Measurements from ENCODE around the gene TARBP2.
A peak's percentile ranks its signal among the peaks of the same experiment; 100 is the strongest.
"Not testable (repeated sequence)": the region's sequence is repeated elsewhere in the genome, so short reads cannot be mapped to it uniquely, and the experiment has no call there.

TARBP2 gene

DNA sequence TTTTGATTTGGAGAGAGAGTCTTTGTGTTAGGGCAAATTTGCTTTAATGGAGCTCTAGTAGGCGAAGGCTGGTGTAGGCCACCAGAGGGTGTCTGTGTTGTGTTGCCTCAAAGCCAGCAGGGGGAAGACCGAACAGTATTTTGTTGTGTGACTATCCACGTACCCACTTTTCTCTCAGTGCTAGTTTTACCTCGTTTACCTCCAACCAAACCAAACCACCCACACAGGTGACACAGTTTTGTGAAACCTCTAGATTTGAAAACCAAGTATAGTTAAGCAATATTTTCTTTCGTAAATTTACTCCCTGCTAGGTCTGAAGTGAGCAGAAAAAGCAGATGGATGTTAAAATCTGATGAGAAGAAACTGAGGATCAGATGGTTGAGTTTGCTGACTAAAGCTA is 42.5 kb downstream of the TARBP2 start:
- peak; percentile 98 for ATAC-seq
- TF ChIP-seq ZFP30 (CRISPR knock-in tag; IDR thresholded peaks at IDR 0.05) (no peak), BACH2 (CRISPR knock-in tag; IDR thresholded peaks at IDR 0.05; ENCODE audit: borderline replicate concordance) (no peak), ZNF8 (CRISPR knock-in tag; IDR thresholded peaks at IDR 0.05) (no peak), PPARA (CRISPR knock-in tag; IDR thresholded peaks at IDR 0.05; ENCODE audit: borderline replicate concordance) (no peak), GLIS3 (CRISPR knock-in tag; IDR thresholded peaks at IDR 0.05) (no peak), SNAI2 (CRISPR knock-in tag; IDR thresholded peaks at IDR 0.05) (no peak), ISL1 (CRISPR knock-in tag; IDR thresholded peaks at IDR 0.05) (no peak), ZC3H10 (CRISPR knock-in tag; IDR thresholded peaks at IDR 0.05) (no peak), OSR1 (CRISPR knock-in tag; IDR thresholded peaks at IDR 0.05) (no peak), ESRRG (CRISPR knock-in tag; IDR thresholded peaks at IDR 0.05) (no peak), ZNF70 (CRISPR knock-in tag; IDR thresholded peaks at IDR 0.05) (no peak)
- TF ChIP-seq, protein P1, sequence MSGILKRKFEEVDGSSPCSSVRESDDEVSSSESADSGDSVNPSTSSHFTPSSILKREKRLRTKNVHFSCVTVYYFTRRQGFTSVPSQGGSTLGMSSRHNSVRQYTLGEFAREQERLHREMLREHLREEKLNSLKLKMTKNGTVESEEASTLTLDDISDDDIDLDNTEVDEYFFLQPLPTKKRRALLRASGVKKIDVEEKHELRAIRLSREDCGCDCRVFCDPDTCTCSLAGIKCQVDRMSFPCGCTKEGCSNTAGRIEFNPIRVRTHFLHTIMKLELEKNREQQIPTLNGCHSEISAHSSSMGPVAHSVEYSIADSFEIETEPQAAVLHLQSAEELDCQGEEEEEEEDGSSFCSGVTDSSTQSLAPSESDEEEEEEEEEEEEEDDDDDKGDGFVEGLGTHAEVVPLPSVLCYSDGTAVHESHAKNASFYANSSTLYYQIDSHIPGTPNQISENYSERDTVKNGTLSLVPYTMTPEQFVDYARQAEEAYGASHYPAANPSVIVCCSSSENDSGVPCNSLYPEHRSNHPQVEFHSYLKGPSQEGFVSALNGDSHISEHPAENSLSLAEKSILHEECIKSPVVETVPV (CRISPR knock-in tag; IDR thresholded peaks at IDR 0.05), result no peak

DNA sequence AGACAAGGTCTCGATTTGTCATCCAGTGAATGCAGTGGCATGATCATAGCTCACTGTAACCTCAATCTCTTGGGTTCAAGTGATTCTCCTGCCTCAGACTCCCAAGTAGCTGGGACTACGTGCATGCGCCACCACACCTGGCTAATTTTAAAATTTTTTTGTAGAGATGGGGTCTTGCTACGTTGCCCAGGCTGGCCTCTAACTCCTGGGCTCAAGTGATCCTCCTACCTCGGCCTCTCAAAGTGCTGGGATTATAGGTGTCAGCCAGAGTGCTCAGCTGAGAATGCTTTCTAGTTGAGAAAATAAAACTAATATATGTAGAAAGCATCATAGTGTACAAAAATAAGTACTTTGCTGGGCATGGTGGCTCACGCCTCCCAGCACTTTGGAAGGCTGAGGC is 47.3 kb downstream of the TARBP2 start:
- ATAC-seq, result not testable (repeated sequence)

DNA sequence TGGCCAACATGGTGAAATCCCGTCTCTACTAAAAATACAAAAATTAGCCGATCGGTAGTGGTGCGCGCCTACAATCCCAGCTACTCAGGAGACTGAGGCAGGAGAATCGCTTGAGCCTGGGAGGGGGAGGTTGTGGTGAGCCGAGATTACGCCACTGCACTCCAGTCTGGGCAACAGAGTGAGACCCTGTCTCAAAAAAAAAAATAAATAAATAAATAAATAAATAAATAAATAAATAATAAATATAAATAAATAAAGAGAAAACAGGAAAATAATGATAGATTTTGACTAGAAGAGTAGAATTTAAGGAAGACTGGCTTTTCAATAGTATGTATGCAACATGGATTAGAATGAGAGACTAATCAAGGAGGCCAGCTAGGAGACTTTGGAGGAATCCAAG is 49.0 kb downstream of the TARBP2 start:
- not testable (repeated sequence) for ATAC-seq

DNA sequence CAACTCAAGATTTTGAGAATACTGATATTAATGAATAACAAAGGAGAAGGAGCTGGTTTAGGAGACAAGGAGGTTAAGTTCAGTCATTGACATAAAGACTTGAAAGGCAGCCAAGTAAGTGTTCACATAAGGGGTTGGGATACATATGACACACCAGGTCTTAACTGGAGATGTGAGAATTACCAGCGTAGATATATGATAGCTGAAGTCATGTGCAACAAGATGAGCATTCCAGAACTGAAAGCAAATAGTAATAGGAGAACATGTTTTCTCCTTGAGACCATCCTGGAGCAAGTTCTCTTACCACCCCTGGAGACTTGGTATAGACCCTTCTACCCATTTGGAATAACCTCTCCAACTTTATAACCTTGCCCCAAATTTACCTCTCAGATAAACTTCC is 49.5 kb downstream of the TARBP2 start:
- TF ChIP-seq RARB (CRISPR knock-in tag; IDR thresholded peaks at IDR 0.05), result no peak

DNA sequence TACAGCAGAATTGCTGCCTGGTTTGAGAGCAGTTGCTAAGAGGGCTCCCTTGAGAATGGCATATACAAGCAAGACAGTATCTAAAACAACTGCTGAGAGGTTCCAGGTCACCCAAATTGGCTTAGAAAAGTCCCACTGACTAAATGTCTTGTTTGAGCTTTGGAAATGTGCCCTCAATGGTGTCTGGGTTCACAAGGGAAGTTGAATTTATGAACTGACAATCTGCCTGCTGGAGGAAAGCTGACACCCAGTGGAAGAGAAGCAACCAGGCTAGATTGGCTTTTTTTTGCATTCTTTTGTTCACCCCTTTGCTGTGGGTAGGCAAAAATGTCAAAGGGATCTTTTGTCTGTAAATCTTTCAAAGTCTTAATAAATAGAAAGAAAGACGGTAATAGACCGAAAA is 50.8 kb downstream of the TARBP2 start:
- no peak for TF ChIP-seq ESRRG (CRISPR knock-in tag; IDR thresholded peaks at IDR 0.05)
- TF ChIP-seq SNAI2 (CRISPR knock-in tag; IDR thresholded peaks at IDR 0.05), result no peak
- no peak for TF ChIP-seq ZC3H10 (CRISPR knock-in tag; IDR thresholded peaks at IDR 0.05)
- TF ChIP-seq, protein P2, sequence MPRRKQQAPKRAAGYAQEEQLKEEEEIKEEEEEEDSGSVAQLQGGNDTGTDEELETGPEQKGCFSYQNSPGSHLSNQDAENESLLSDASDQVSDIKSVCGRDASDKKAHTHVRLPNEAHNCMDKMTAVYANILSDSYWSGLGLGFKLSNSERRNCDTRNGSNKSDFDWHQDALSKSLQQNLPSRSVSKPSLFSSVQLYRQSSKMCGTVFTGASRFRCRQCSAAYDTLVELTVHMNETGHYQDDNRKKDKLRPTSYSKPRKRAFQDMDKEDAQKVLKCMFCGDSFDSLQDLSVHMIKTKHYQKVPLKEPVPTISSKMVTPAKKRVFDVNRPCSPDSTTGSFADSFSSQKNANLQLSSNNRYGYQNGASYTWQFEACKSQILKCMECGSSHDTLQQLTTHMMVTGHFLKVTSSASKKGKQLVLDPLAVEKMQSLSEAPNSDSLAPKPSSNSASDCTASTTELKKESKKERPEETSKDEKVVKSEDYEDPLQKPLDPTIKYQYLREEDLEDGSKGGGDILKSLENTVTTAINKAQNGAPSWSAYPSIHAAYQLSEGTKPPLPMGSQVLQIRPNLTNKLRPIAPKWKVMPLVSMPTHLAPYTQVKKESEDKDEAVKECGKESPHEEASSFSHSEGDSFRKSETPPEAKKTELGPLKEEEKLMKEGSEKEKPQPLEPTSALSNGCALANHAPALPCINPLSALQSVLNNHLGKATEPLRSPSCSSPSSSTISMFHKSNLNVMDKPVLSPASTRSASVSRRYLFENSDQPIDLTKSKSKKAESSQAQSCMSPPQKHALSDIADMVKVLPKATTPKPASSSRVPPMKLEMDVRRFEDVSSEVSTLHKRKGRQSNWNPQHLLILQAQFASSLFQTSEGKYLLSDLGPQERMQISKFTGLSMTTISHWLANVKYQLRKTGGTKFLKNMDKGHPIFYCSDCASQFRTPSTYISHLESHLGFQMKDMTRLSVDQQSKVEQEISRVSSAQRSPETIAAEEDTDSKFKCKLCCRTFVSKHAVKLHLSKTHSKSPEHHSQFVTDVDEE (CRISPR knock-in tag; IDR thresholded peaks at IDR 0.05), result no peak
- TF ChIP-seq CSDC2 (CRISPR knock-in tag; IDR thresholded peaks at IDR 0.05), result no peak
- TF ChIP-seq ZNF565 (CRISPR knock-in tag; conservative IDR thresholded peaks at IDR 0.05; ENCODE audit: low read depth), result no peak
- TF ChIP-seq, protein P1 (CRISPR knock-in tag; IDR thresholded peaks at IDR 0.05), result no peak
- TF ChIP-seq, protein P3, sequence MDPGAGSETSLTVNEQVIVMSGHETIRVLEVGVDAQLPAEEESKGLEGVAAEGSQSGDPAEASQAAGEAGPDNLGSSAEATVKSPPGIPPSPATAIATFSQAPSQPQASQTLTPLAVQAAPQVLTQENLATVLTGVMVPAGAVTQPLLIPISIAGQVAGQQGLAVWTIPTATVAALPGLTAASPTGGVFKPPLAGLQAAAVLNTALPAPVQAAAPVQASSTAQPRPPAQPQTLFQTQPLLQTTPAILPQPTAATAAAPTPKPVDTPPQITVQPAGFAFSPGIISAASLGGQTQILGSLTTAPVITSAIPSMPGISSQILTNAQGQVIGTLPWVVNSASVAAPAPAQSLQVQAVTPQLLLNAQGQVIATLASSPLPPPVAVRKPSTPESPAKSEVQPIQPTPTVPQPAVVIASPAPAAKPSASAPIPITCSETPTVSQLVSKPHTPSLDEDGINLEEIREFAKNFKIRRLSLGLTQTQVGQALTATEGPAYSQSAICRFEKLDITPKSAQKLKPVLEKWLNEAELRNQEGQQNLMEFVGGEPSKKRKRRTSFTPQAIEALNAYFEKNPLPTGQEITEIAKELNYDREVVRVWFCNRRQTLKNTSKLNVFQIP (CRISPR knock-in tag; IDR thresholded peaks at IDR 0.05; ENCODE audit: borderline replicate concordance, low read depth), result no peak
- no peak for TF ChIP-seq GLIS3 (CRISPR knock-in tag; IDR thresholded peaks at IDR 0.05)
- peak; percentile 33; the same call in 1 of the 3 replicates for ATAC-seq

More for the DNA sequence above, 49.5 kb downstream of the TARBP2 start:
- ATAC-seq, result peak; percentile 56

All from SK-N-SH treated with all-trans-retinoic acid at 6 μM for 48 hours (cell line).